HFFc6 (cell line): ENCODE measurements around the gene HRCT1. TPM values are rescaled to one million over a fixed set of nuclear protein-coding genes. Genes with fewer than 3 reads are reported as not detected.
"Not testable (repeated sequence)": the region's sequence is repeated elsewhere in the genome, so short reads cannot be mapped to it uniquely, and the experiment has no call there.

ENCODE experiments used
- DNase-seq: peaks from one replicate; pipeline ENCODE4 v3.0.0-alpha.2; 2018
- H3K27ac Mint-ChIP-seq: 2 replicates; pipeline ENCODE4 v1.8.0; 2020; ENCODE audit warnings: mild to moderate bottlenecking, mixed read lengths
- H3K27me3 Mint-ChIP-seq: 2 replicates; pipeline ENCODE4 v1.8.0; 2021; ENCODE audit warnings: mild to moderate bottlenecking, moderate library complexity, mixed read lengths; ENCODE audit not compliant: insufficient read depth
- H3K36me3 Mint-ChIP-seq: 2 replicates; pipeline ENCODE4 v1.8.0; 2021; ENCODE audit warnings: low read depth, mixed read lengths
- H3K4me1 Mint-ChIP-seq: 2 replicates; pipeline ENCODE4 v1.8.0; 2020; ENCODE audit warnings: low read depth, mixed read lengths
- H3K4me3 Mint-ChIP-seq: 2 replicates; pipeline ENCODE4 v1.8.0; 2020; ENCODE audit warnings: mild to moderate bottlenecking, moderate library complexity, mixed read lengths
- H3K9me3 Mint-ChIP-seq: 2 replicates; pipeline ENCODE4 v1.8.0; 2020; ENCODE audit warnings: mild to moderate bottlenecking, mixed read lengths
- total RNA-seq, 6 experiments: library from RNA; stranded (reverse); fragmentation: NEBNext Ultra II Directional; extraction: Animal tissue kit (Norgen Biotek cat#: 25700); gene quantifications; 2 replicates in 1 of 6; 3 replicates in 5 of 6; pipeline ENCODE4 v1.2.3, GENCODE V29; 2021
- TF ChIP-seq, protein P1 (sequence below): fragments of 200-600 bp; sonication (generic); IDR thresholded peaks from 2 replicates; pipeline ENCODE4 v1.5.0; 2021; ENCODE audit warnings: antibody characterized with exemption, mild to moderate bottlenecking

The HRCT1 gene
- total RNA-seq, 6 experiments from 2014 or later: 2.5 to 4.1 (median 3.3) TPM

DNA sequence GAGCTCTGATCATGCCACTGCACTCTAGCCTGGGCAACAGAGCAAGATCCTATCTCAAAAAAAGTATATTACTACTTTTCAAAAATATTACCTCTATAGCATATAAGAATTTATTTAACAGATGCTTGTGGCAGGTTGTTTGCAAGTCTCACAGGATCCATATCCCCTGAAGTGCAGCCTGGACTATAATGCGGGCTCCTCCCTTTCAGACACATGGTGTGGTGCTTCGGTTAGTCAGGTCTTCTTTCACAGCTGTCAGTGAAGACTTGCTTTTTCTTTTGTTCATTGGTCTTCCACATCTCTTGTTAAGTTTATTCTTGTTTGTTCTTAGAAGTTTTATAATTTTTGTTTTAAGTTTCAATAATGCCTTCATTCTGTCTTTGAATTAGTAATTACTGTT, 9.4 kb upstream of the HRCT1 start:
- TF ChIP-seq, protein P1, sequence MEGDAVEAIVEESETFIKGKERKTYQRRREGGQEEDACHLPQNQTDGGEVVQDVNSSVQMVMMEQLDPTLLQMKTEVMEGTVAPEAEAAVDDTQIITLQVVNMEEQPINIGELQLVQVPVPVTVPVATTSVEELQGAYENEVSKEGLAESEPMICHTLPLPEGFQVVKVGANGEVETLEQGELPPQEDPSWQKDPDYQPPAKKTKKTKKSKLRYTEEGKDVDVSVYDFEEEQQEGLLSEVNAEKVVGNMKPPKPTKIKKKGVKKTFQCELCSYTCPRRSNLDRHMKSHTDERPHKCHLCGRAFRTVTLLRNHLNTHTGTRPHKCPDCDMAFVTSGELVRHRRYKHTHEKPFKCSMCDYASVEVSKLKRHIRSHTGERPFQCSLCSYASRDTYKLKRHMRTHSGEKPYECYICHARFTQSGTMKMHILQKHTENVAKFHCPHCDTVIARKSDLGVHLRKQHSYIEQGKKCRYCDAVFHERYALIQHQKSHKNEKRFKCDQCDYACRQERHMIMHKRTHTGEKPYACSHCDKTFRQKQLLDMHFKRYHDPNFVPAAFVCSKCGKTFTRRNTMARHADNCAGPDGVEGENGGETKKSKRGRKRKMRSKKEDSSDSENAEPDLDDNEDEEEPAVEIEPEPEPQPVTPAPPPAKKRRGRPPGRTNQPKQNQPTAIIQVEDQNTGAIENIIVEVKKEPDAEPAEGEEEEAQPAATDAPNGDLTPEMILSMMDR: no peak
- Mint-ChIP-seq H3K4me1 (no peaks in the 10 kb centered on the region), H3K9me3 (no peaks in the 10 kb centered on the region), H3K27me3 (peaks cover 9% of the 10 kb centered on the region), H3K36me3 (no peaks in the 10 kb centered on the region), H3K27ac (no peak overlapping the region), H3K4me3 (no peak overlapping the region)
- DNase-seq: no peak

DNA sequence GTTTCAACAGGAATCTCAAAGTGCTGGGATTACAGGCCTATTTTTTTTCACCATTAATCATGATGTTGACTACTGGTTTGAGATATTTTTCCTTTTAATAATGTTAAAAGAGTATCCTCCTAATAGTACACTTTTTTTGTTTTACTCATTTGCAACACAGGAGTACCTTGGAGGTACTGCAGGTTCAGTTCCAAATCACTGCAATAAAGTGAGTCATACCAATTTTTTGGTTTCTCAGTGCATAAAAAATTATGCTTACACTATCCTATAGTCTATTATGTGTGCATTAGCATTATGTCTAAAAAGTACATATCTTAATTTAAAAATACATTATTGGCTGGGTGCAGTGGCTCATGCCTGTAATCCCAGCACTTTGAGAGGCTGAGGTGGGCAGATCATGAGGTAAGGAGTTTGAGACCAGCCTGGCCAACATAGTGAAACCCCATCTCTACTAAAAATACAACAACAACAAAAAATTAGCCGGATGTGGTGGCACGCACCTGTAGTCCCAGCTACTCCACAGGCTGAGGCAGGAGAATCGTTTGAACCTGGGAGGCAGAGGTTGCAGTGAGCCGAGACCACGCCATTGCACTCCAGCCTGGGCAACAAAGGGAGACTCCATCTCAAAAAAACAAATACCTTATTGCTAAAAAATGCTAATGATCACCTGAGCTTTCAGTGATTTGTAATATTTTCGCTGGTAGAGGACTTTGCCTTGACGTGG, 8.5 kb upstream of the HRCT1 start:
- not testable (repeated sequence) for H3K36me3 Mint-ChIP-seq, H3K4me1 Mint-ChIP-seq, H3K27ac Mint-ChIP-seq, H3K4me3 Mint-ChIP-seq, DNase-seq, H3K9me3 Mint-ChIP-seq, H3K27me3 Mint-ChIP-seq

GRCh38 chr9:35898337-35898736, 7.7 kb upstream of the HRCT1 start:
- Mint-ChIP-seq H3K9me3 (no peaks in the 10 kb centered on the region), H3K4me1 (peaks cover 7% of the 10 kb centered on the region), H3K36me3 (no peaks in the 10 kb centered on the region), H3K4me3 (no peak overlapping the region), H3K27ac (no peak overlapping the region), H3K27me3 (peaks cover 5% of the 10 kb centered on the region)
- TF ChIP-seq, protein P1: no peak
- DNase-seq: no peak

DNA sequence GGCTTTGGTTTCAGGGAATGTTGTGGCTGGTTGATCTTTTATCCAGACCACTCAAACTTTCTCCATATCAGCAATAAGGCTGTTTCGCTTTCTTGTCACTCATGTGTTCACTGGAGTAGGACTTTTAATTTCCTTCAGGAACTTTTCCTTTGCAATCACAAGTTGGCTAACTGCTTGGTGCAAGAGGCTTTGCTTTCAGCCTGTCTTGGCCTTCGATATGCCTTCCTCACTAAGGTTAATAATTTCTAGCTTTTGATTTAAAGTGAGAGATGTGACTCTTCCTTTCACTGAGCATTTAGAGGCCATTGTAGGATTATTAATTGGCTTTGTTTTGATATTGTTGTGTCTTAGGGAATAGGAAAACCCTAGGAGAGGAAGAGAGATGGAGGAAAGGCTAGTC, 7.0 kb upstream of the HRCT1 start:
- no peak overlapping the region for H3K27ac Mint-ChIP-seq
- H3K4me3 Mint-ChIP-seq: no peak overlapping the region
- no peak for DNase-seq
- TF ChIP-seq, protein P1: no peak
- no peaks in the 10 kb centered on the region for H3K36me3 Mint-ChIP-seq
- H3K27me3 Mint-ChIP-seq: peaks cover 5% of the 10 kb centered on the region
- H3K4me1 Mint-ChIP-seq: peaks cover 9% of the 10 kb centered on the region
- H3K9me3 Mint-ChIP-seq: no peaks in the 10 kb centered on the region

DNA sequence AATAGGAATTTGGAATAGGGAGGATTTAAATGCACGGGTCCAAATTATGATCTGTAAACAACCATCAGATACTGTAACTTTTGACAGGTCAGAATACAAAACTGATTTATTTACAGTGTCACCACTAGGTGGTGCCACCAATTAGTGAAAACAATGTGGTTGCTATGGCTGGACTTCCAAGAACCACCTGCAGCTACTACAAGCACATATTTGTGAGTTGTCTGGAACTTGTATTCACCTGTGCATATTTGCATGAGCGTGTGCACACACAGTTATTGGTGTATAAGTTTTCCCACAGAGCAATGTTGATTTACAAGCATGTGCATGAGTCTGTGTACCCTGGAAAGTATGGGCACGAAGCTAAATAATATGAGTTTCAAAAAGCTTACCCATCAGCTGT, 3.0 kb upstream of the HRCT1 start:
- Mint-ChIP-seq H3K9me3 (no peaks in the 10 kb centered on the region), H3K4me1 (peaks cover 49% of the 10 kb centered on the region), H3K36me3 (no peaks in the 10 kb centered on the region), H3K27ac (no peak overlapping the region), H3K4me3 (no peak overlapping the region), H3K27me3 (no peaks in the 10 kb centered on the region)
- TF ChIP-seq, protein P1: peak; percentile 94
- peak; percentile 36 for DNase-seq

GRCh38 chr9:35904338-35904737, 1.7 kb upstream of the HRCT1 start:
- no peak overlapping the region for H3K4me3 Mint-ChIP-seq
- no peak for DNase-seq
- H3K27me3 Mint-ChIP-seq: no peaks in the 10 kb centered on the region; the same call in 1 of the 2 replicates
- H3K36me3 Mint-ChIP-seq: no peaks in the 10 kb centered on the region
- no peaks in the 10 kb centered on the region for H3K9me3 Mint-ChIP-seq
- TF ChIP-seq, protein P1: no peak
- H3K4me1 Mint-ChIP-seq: peaks cover 62% of the 10 kb centered on the region
- no peak overlapping the region for H3K27ac Mint-ChIP-seq
